Sigmoid colon (tissue), 7 donors: Measurements from ENCODE around the gene RPS6KA1. TPM values are rescaled to one million over a fixed set of nuclear protein-coding genes. Genes with fewer than 3 reads are reported as not detected.

Experiments used
- DNase-seq: peaks from one replicate; pipeline ENCODE4 v3.0.0-alpha.2; 2019
- H3K27ac ChIP-seq, 4 donors: fragments of 200-600 bp; sonication (generic); one replicate each; pipeline ENCODE4 v1.5.1; 2016 to 2019; ENCODE audit warnings: mild to moderate bottlenecking in 1 of 4
- H3K27me3 ChIP-seq, 3 donors: fragments of 200-600 bp; sonication (generic); one replicate each; pipeline ENCODE4 v1.5.1; 2019; ENCODE audit warnings: mild to moderate bottlenecking in 1 of 3
- H3K36me3 ChIP-seq, 4 donors: fragments of 200-600 bp; sonication (generic); one replicate each; pipeline ENCODE4 v1.5.1; 2016 to 2019
- H3K4me1 ChIP-seq, 4 donors: fragments of 200-600 bp; sonication (generic); one replicate each; pipeline ENCODE4 v1.5.1; 2017 to 2019
- H3K4me3 ChIP-seq, 4 donors: fragments of 200-600 bp; sonication (generic); one replicate each; pipeline ENCODE4 v1.5.1; 2017 to 2019; ENCODE audit warnings: mild to moderate bottlenecking in 2 of 4, moderate library complexity in 1 of 4
- H3K9me3 ChIP-seq, 4 donors: fragments of 200-600 bp in 3 of 4; sonication (generic) in 3 of 4; one replicate each; pipeline versions ENCODE4 v1.5.1 to v1.6.1; 2013 to 2019
- CTCF ChIP-seq, 4 experiments: fragments of 450-650 bp in 3 of 4; fragments of 200-600 bp in 1 of 4; IDR thresholded peaks; one replicate each; pipeline ENCODE4 v1.5.1; 2016 to 2019; ENCODE audit warnings: antibody characterized with exemption in 4 of 4, mild to moderate bottlenecking in 3 of 4, moderate library complexity in 2 of 4
- EP300 ChIP-seq, 4 donors: sonication (generic); formaldehyde crosslinking; IDR thresholded peaks; one replicate each; pipeline ENCODE4 v1.6.1; 2017; ENCODE audit warnings: antibody characterized with exemption in 4 of 4
- POLR2A ChIP-seq, 2 donors: fragments of 450-650 bp; IDR thresholded peaks; one replicate each; pipeline ENCODE4 v1.6.1; 2016; ENCODE audit warnings: antibody characterized with exemption in 2 of 2, mild to moderate bottlenecking in 2 of 2, moderate library complexity in 2 of 2
- POLR2AphosphoS5 ChIP-seq, 4 donors: sonication (generic); formaldehyde crosslinking; IDR thresholded peaks; one replicate each; pipeline ENCODE4 v1.6.1; 2017; ENCODE audit warnings: antibody characterized with exemption in 4 of 4
- WGBS, 2 donors: extraction: QIAGEN DNeasy Blood & Tissue Kit; methylation state at CpG; one replicate each; pipeline ENCODE4 v1.1.7; 2013; 5-methylcytosine and 5-hydroxymethylcytosine counted together
- intact Hi-C: fragments of 100-400 bp; cut with DNase I; formaldehyde crosslinking; loops from one replicate; pipeline ENCODE4 v1.15.1; 2023
- polyA plus RNA-seq, 3 donors: library from polyadenylated mRNA; stranded (reverse); fragments of 200-250 nt; gene quantifications; one replicate each; pipeline ENCODE4 v1.2.3, GENCODE V29; 2013
- total RNA-seq, 4 donors: library from RNA; depleted of rRNA; stranded (reverse); fragments of >200 nt; gene quantifications; one replicate each; pipeline ENCODE4 v1.1.0, GENCODE V29; 2016
- donor health status: healthy with polysubstance abuse.
- donor health status: Bipolar disorder and iron deficiency.
- donor health status: healthy.

Gene RPS6KA1
- total and polyA plus RNA-seq, 7 donors: 2.5 to 116 (median 11.5) TPM

GRCh38 chr1:26522073-26522472 is 7.5 kb upstream of the RPS6KA1 start:
- no peak for DNase-seq
- H3K9me3 ChIP-seq: no peaks in the 10 kb centered on the region
- no peaks in the 10 kb centered on the region for H3K4me1 ChIP-seq
- intact Hi-C loops: no loop called here
- no peak for TF ChIP-seq CTCF (IDR thresholded peaks at IDR 0.05)
- TF ChIP-seq POLR2AphosphoS5 (IDR thresholded peaks at IDR 0.05): no peak
- no peak for TF ChIP-seq POLR2A (IDR thresholded peaks at IDR 0.05)
- TF ChIP-seq EP300 (IDR thresholded peaks at IDR 0.05): no peak
- H3K27me3 ChIP-seq: peaks cover 0 to 15% (median 0%) of the 10 kb centered on the region in 3 donors
- H3K27ac ChIP-seq: no peak overlapping the region
- H3K4me3 ChIP-seq: no peak overlapping the region
- H3K36me3 ChIP-seq: no peaks in the 10 kb centered on the region

GRCh38 chr1:26524181-26524580 is 5.4 kb upstream of the RPS6KA1 start:
- WGBS, 2 donors: 53 to 78% methylated on average over 4 of the region's 4 CpGs
- H3K27me3 ChIP-seq: peaks cover 0 to 15% (median 0%) of the 10 kb centered on the region in 3 donors
- intact Hi-C loops: no loop called here
- H3K4me1 ChIP-seq: no peaks in the 10 kb centered on the region
- H3K36me3 ChIP-seq: no peaks in the 10 kb centered on the region
- H3K27ac ChIP-seq: no peak overlapping the region
- TF ChIP-seq POLR2A (IDR thresholded peaks at IDR 0.05): no peak
- no peak for TF ChIP-seq EP300 (IDR thresholded peaks at IDR 0.05)
- TF ChIP-seq POLR2AphosphoS5 (IDR thresholded peaks at IDR 0.05): no peak
- TF ChIP-seq CTCF (IDR thresholded peaks at IDR 0.05): no peak
- H3K9me3 ChIP-seq: no peaks in the 10 kb centered on the region
- DNase-seq: no peak
- H3K4me3 ChIP-seq: no peak overlapping the region

DNA sequence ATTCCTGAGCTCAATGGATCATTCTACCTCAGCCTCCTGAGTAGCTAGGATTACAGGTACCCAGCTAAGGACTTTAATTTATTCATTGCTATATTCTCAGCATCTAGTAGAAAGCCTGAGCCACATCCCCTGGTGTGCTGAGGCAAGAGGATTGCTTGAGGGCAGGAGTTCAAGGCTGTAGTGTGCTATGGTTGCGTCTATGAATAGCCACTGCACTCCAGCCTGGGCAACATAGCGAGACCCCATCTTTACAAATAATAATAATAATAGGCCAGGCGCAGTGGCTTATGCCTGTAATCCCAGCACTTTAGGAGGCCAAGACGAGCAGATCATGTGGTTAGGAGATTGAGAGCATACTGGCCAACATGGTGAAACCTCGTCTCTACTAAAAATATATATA is 3.3 kb upstream of the RPS6KA1 start:
- peaks cover 0 to 6% (median 5%) of the 10 kb centered on the region in 4 donors for H3K4me1 ChIP-seq
- H3K36me3 ChIP-seq: no peaks in the 10 kb centered on the region
- H3K27ac ChIP-seq: no peak overlapping the region
- peaks cover 0 to 22% (median 0%) of the 10 kb centered on the region in 3 donors for H3K27me3 ChIP-seq
- no peak for DNase-seq
- no peaks in the 10 kb centered on the region for H3K9me3 ChIP-seq
- intact Hi-C loops: no loop called here
- no peak overlapping the region for H3K4me3 ChIP-seq
- WGBS, 2 donors: 77 to 88% methylated on average over 5 of the region's 5 CpGs
- no peak for TF ChIP-seq CTCF (IDR thresholded peaks at IDR 0.05)
- TF ChIP-seq EP300 (IDR thresholded peaks at IDR 0.05): no peak
- TF ChIP-seq POLR2AphosphoS5 (IDR thresholded peaks at IDR 0.05): no peak
- no peak for TF ChIP-seq POLR2A (IDR thresholded peaks at IDR 0.05)

DNA sequence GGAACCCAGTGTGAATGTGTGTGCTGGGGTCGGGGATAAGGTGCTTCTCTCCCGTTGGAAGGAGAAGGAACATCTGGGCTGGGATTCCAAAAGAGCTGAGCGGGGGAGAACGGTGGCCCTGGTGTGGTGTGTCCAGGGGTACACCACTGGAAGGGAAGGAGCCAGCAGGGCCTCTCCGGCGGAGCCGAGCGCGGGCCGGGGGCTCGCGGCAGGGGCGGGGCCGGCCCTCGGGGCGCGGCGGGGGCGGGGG is 231 bp upstream of the RPS6KA1 start:
- 1% methylated on average over 19 of the region's 19 CpGs for WGBS, 2 donors
- no peaks in the 10 kb centered on the region for H3K36me3 ChIP-seq
- intact Hi-C loops: loop anchor here (1.0 kb wide), 1 partner anchor 28 kb away; no protein-coding TSS in a partner anchor
- peaks cover 0 to 22% (median 0%) of the 10 kb centered on the region in 3 donors for H3K27me3 ChIP-seq
- DNase-seq: no peak
- H3K4me3 ChIP-seq: peak overlapping the region in 3 of 4 donors; percentile 55 to 77 (median 75)
- peaks cover 0 to 6% (median 5%) of the 10 kb centered on the region in 4 donors for H3K4me1 ChIP-seq
- TF ChIP-seq EP300 (IDR thresholded peaks at IDR 0.05) (no peak), POLR2AphosphoS5 (IDR thresholded peaks at IDR 0.05) (no peak), POLR2A (IDR thresholded peaks at IDR 0.05) (no peak), CTCF (IDR thresholded peaks at IDR 0.05) (no peak)
- peak overlapping the region in 1 of 4 donors; percentile 60 for H3K27ac ChIP-seq
- H3K9me3 ChIP-seq: no peaks in the 10 kb centered on the region

DNA sequence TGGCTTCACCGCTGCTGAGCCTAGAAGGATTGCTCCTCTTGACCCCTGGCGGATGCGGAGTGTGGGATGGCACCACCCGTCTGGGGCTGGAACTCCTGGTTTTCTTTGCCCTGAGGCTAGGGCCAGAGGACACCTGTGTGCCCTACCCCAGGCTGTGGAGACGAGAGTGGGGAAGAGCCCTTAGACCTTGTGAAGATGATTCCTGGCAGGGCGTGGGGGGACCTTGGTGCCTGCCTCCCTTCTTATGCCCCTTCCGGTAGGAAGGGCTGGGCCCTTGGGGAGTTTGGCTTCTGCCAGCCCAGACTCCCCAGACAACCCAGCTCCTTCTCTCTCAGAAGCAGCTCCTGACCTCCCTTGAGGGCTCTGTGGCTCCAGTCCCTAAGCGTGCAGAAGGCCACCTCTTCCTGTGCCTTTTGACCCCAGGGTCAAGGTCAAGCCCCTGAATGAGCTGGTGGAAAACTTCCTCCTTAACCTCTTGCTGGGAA is 891 bp downstream of the RPS6KA1 start:
- 5 to 35% methylated on average over 8 of the region's 8 CpGs for WGBS, 2 donors
- TF ChIP-seq CTCF (IDR thresholded peaks at IDR 0.05): no peak
- no peak for TF ChIP-seq POLR2AphosphoS5 (IDR thresholded peaks at IDR 0.05)
- no peak for TF ChIP-seq EP300 (IDR thresholded peaks at IDR 0.05)
- TF ChIP-seq POLR2A (IDR thresholded peaks at IDR 0.05): no peak
- Histone ChIP-seq H3K27ac (peak overlapping the region in 2 of 4 donors; percentile 57 to 60), H3K9me3 (no peaks in the 10 kb centered on the region), H3K4me1 (peaks cover 0 to 6% (median 5%) of the 10 kb centered on the region in 4 donors), H3K36me3 (no peaks in the 10 kb centered on the region), H3K27me3 (peaks cover 0 to 11% (median 0%) of the 10 kb centered on the region in 3 donors), H3K4me3 (peak overlapping the region in 3 of 4 donors; percentile 55 to 77 (median 75))
- no peak for DNase-seq
- intact Hi-C loops: no loop called here
